Ectodermal cell (in vitro differentiated cells): ENCODE data around the gene CYFIP2. TPM values are rescaled to one million over a fixed set of nuclear protein-coding genes. Genes with fewer than 3 reads are reported as not detected.

Source experiments
- H3K27ac ChIP-seq: 2 replicates; pipeline ENCODE4 v1.7.0; 2013; ENCODE audit warnings: mild to moderate bottlenecking, low read depth, low read length; ENCODE audit not compliant: insufficient read depth, poor library complexity, severe bottlenecking
- H3K27me3 ChIP-seq: 2 replicates; pipeline ENCODE4 v1.7.0; 2013; ENCODE audit warnings: mild to moderate bottlenecking, low read length; ENCODE audit not compliant: insufficient read depth, control insufficient read depth, poor library complexity, severe bottlenecking
- H3K36me3 ChIP-seq: one replicate; pipeline ENCODE4 v1.7.0; 2013; ENCODE audit warnings: low read length; ENCODE audit not compliant: control insufficient read depth, insufficient read depth
- H3K4me1 ChIP-seq: one replicate; pipeline ENCODE4 v1.7.0; 2013; ENCODE audit warnings: low read length; ENCODE audit not compliant: control insufficient read depth, insufficient read depth
- H3K4me3 ChIP-seq: 2 replicates; pipeline ENCODE4 v1.7.0; 2013; ENCODE audit warnings: low read depth, low read length, control low read depth; ENCODE audit not compliant: insufficient read depth
- H3K9me3 ChIP-seq: 2 replicates; pipeline ENCODE4 v1.7.0; 2013; ENCODE audit warnings: mild to moderate bottlenecking, low read length, moderate library complexity; ENCODE audit not compliant: control insufficient read depth
- WGBS, 2 experiments: methylation state at CpG; one replicate each; pipeline ENCODE4 v1.1.7; 2013; ENCODE audit warnings: missing lambda C conversion rate in 2 of 2; 5-methylcytosine and 5-hydroxymethylcytosine counted together
- polyA plus RNA-seq, 4 experiments: library from polyadenylated mRNA; stranded (reverse); fragments of 50-300 nt; gene quantifications; one replicate each; pipeline ENCODE4 v1.2.3, GENCODE V29; 2013

Gene CYFIP2
- polyA plus RNA-seq (2013, experiment 1 of 4) = 61.8 TPM
- polyA plus RNA-seq (2013, experiment 2 of 4) = 66.4 TPM
- 51.2 TPM for polyA plus RNA-seq (2013, experiment 3 of 4)
- polyA plus RNA-seq (2013, experiment 4 of 4) = 57.0 TPM

- WGBS, 2 experiments = 1 to 2% methylated on average over 58 of the region's 58 CpGs
- peak within 1 kb of the TSS; percentile 71 for H3K4me3 ChIP-seq
- H3K36me3 ChIP-seq = no peaks in the 10 kb centered on the region
Measured at GRCh38 chr5:157265714-157266285, at the start of gene CYFIP2. CYFIP2 (plus strand) TSS chr5:157266123; CDS start chr5:157285362, 19,239 bp downstream.

GRCh38 chr5:157216391-157217142, 49.4 kb upstream of the CYFIP2 start:
- H3K27ac ChIP-seq = no peak overlapping the region
- no peaks in the 10 kb centered on the region for H3K27me3 ChIP-seq
- H3K4me3 ChIP-seq = no peak overlapping the region
- H3K4me1 ChIP-seq = no peaks in the 10 kb centered on the region
- no peaks in the 10 kb centered on the region for H3K36me3 ChIP-seq
- no peaks in the 10 kb centered on the region for H3K9me3 ChIP-seq
- 93 to 97% methylated on average over 6 of the region's 6 CpGs for WGBS, 2 experiments

More at GRCh38 chr5:157265714-157266285, at the start of gene CYFIP2:
- H3K27ac ChIP-seq = no peak within 1 kb of the TSS
- peaks cover 18% of the 10 kb centered on the region for H3K4me1 ChIP-seq
- peaks cover 19% of the 10 kb centered on the region for H3K27me3 ChIP-seq
- no peaks in the 10 kb centered on the region for H3K9me3 ChIP-seq

- WGBS, 2 experiments = 86 to 88% methylated on average over 5 of the region's 5 CpGs
Measured at GRCh38 chr5:157217289-157218024, 48.5 kb upstream of the CYFIP2 start.

GRCh38 chr5:157219491-157220271, 46.2 kb upstream of the CYFIP2 start:
- Histone ChIP-seq H3K4me3 (no peak overlapping the region), H3K36me3 (no peaks in the 10 kb centered on the region), H3K4me1 (no peaks in the 10 kb centered on the region), H3K27me3 (no peaks in the 10 kb centered on the region), H3K27ac (no peak overlapping the region), H3K9me3 (no peaks in the 10 kb centered on the region)
- WGBS, 2 experiments = 85 to 90% methylated on average over 8 to 9 of the region's 9 CpGs

More at GRCh38 chr5:157217289-157218024, 48.5 kb upstream of the CYFIP2 start:
- Histone ChIP-seq H3K27me3 (no peaks in the 10 kb centered on the region), H3K4me3 (no peak overlapping the region), H3K27ac (no peak overlapping the region), H3K9me3 (no peaks in the 10 kb centered on the region), H3K4me1 (no peaks in the 10 kb centered on the region), H3K36me3 (no peaks in the 10 kb centered on the region)

GRCh38 chr5:157221959-157222358, 44.0 kb upstream of the CYFIP2 start:
- Histone ChIP-seq H3K36me3 (no peaks in the 10 kb centered on the region), H3K9me3 (no peaks in the 10 kb centered on the region), H3K4me3 (no peak overlapping the region), H3K4me1 (no peaks in the 10 kb centered on the region), H3K27ac (no peak overlapping the region), H3K27me3 (no peaks in the 10 kb centered on the region)
- WGBS, 2 experiments = 92 to 98% methylated on average over 5 of the region's 5 CpGs

- no peak overlapping the region for H3K27ac ChIP-seq
- no peaks in the 10 kb centered on the region for H3K4me1 ChIP-seq
- H3K36me3 ChIP-seq = no peaks in the 10 kb centered on the region
- H3K27me3 ChIP-seq = no peaks in the 10 kb centered on the region
- no peak overlapping the region for H3K4me3 ChIP-seq
- no peaks in the 10 kb centered on the region for H3K9me3 ChIP-seq
- 94% methylated on average over 10 of the region's 10 CpGs for WGBS, 2 experiments
Measured at GRCh38 chr5:157222506-157223230, 43.3 kb upstream of the CYFIP2 start.

- no peak overlapping the region for H3K27ac ChIP-seq
- H3K4me1 ChIP-seq = no peaks in the 10 kb centered on the region
- no peaks in the 10 kb centered on the region for H3K36me3 ChIP-seq
- no peaks in the 10 kb centered on the region for H3K27me3 ChIP-seq
- H3K9me3 ChIP-seq = no peaks in the 10 kb centered on the region
- WGBS, 2 experiments = 85 to 93% methylated on average over 5 to 6 of the region's 6 CpGs
- H3K4me3 ChIP-seq = no peak overlapping the region
Measured at GRCh38 chr5:157225469-157226422, 40.2 kb upstream of the CYFIP2 start.

- no peaks in the 10 kb centered on the region for H3K27me3 ChIP-seq
- H3K4me3 ChIP-seq = no peak overlapping the region
Measured at GRCh38 chr5:157230610-157231009, 35.3 kb upstream of the CYFIP2 start.

More at GRCh38 chr5:157230610-157231009, 35.3 kb upstream of the CYFIP2 start:
- no peak overlapping the region for H3K27ac ChIP-seq
- H3K4me1 ChIP-seq = no peaks in the 10 kb centered on the region
- H3K9me3 ChIP-seq = no peaks in the 10 kb centered on the region
- H3K36me3 ChIP-seq = no peaks in the 10 kb centered on the region
